Urothelium cell line (cell line): ENCODE results near the gene OR2T5.
"Not testable (repeated sequence)": the region's sequence is repeated elsewhere in the genome, so short reads cannot be mapped to it uniquely, and the experiment has no call there.

ENCODE experiments used
- DNase-seq: peaks from one replicate; pipeline ENCODE4 v3.0.0; 2011; ENCODE audit warnings: low spot score, mixed read lengths
- FAIRE-seq: peaks from 2 replicates; lab custom pipeline; 2011; peaks lifted over from hg19 to GRCh38; lab: Jason Lieb, UNC

Gene OR2T5

GRCh38 chr1:248500305-248501035 lies 12.1 kb downstream of the OR2T5 start:
- not testable (repeated sequence) for FAIRE-seq, DNase-seq

- not testable (repeated sequence) for DNase-seq, FAIRE-seq
Observed at GRCh38 chr1:248507773-248508172, 19.4 kb downstream of the OR2T5 start, which contains the start of gene OR2G6. OR2G6 (plus strand) TSS chr1:248508073; CDS start chr1:248521647, 13,574 bp downstream.

GRCh38 chr1:248510217-248510616 lies 21.8 kb downstream of the OR2T5 start:
- not testable (repeated sequence) for FAIRE-seq, DNase-seq

GRCh38 chr1:248521856-248522255 lies 33.5 kb downstream of the OR2T5 start:
- no peak for FAIRE-seq
- DNase-seq: no peak

- not testable (repeated sequence) for FAIRE-seq, DNase-seq
Observed at GRCh38 chr1:248537449-248537848, 49.1 kb downstream of the OR2T5 start.
